Mesothelial cell of epicardium (in vitro differentiated cells): ENCODE results near the gene SRP9. TPM values are rescaled to one million over a fixed set of nuclear protein-coding genes. Genes with fewer than 3 reads are reported as not detected.

Source experiments
- DNase-seq, 2 experiments: peaks; one replicate each; pipeline ENCODE4 v3.0.0; 2021; ENCODE audit warnings: low spot score in 2 of 2; ENCODE audit not compliant: unreplicated experiment in 2 of 2
- H3K27ac Mint-ChIP-seq: 2 replicates; pipeline ENCODE4 v1.8.0; 2021; ENCODE audit warnings: mixed read lengths
- H3K27me3 Mint-ChIP-seq: 2 replicates; pipeline ENCODE4 v1.8.0; 2021; ENCODE audit warnings: low read depth, mixed read lengths
- H3K36me3 Mint-ChIP-seq: 2 replicates; pipeline ENCODE4 v1.8.0; 2021; ENCODE audit warnings: mixed read lengths
- H3K4me1 Mint-ChIP-seq: 2 replicates; pipeline ENCODE4 v1.8.0; 2021; ENCODE audit warnings: mixed read lengths
- H3K4me3 Mint-ChIP-seq: 2 replicates; pipeline ENCODE4 v1.8.0; 2021; ENCODE audit warnings: mild to moderate bottlenecking, moderate library complexity, mixed read lengths
- H3K9me3 Mint-ChIP-seq: 2 replicates; pipeline ENCODE4 v1.8.0; 2021; ENCODE audit warnings: mixed read lengths
- CTCF ChIP-seq: fragments of 200-600 bp; sonication (generic); IDR thresholded peaks from one replicate; pipeline ENCODE4 v1.5.0; 2021; ENCODE audit warnings: antibody characterized with exemption; ENCODE audit not compliant: unreplicated experiment
- total RNA-seq: library from RNA; stranded (reverse); gene quantifications from 3 replicates; pipeline ENCODE4 v1.2.1, GENCODE V29; 2021

The SRP9 gene
- total RNA-seq, 1 donor from 2014 or later, result 251 TPM

DNA sequence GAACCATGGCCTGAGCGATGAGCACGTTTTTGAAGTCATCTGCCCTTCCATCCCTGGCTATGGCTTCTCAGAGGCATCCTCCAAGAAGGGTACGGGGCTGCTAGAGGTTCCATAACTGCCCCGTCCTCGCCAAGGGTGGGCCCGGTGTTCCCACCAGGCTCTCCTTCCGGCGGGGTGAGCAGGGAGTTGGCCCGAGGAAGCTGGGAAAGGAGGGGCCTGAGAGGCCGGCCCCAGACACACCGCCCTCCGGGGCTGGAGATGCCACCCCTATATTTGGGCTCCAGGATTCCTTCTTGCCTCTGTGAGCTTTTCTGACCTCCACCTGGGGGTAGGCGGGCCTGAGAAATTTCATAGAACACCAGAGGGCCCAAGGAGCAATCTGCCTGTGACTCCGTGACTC is 61.2 kb downstream of the SRP9 start:
- peaks cover 18% of the 10 kb centered on the region for H3K36me3 Mint-ChIP-seq
- H3K9me3 Mint-ChIP-seq, result no peaks in the 10 kb centered on the region
- H3K4me3 Mint-ChIP-seq, result no peak overlapping the region
- H3K4me1 Mint-ChIP-seq, result no peaks in the 10 kb centered on the region
- no peak for TF ChIP-seq CTCF
- no peak overlapping the region for H3K27ac Mint-ChIP-seq
- DNase-seq, result no peak
- H3K27me3 Mint-ChIP-seq, result no peaks in the 10 kb centered on the region

Other genes with a start within 250 kb of the SRP9 start
- 137 to 144 TPM (median 140 TPM) in 3 replicates for gene ENAH, start 124.7 kb upstream of the SRP9 start, total RNA-seq
- 34.7 to 37.2 TPM (median 35.9 TPM) in 3 replicates for gene EPHX1, start 32.3 kb downstream of the SRP9 start, total RNA-seq
- gene TMEM63A, start 104.6 kb downstream of the SRP9 start, total RNA-seq, result 75.7 to 81.5 TPM (median 78.4 TPM) in 3 replicates
- 1.6 to 1.7 TPM (median 1.6 TPM) in 3 replicates for gene LEFTY1, start 111.3 kb downstream of the SRP9 start, total RNA-seq
- 36.6 to 38.9 TPM (median 37.0 TPM) in 3 replicates for gene PYCR2, start 146.4 kb downstream of the SRP9 start, total RNA-seq
- 0.38 to 0.74 TPM (median 0.57 TPM) in 3 replicates for gene LEFTY2, start 163.4 kb downstream of the SRP9 start, total RNA-seq
- gene SDE2, start 221.5 kb downstream of the SRP9 start, total RNA-seq, result 21.2 to 22.9 TPM (median 21.5 TPM) in 3 replicates